ENCODE measurements around the gene COPS2. TPM values are rescaled to one million over a fixed set of nuclear protein-coding genes. Genes with fewer than 3 reads are reported as not detected.
A peak's percentile ranks its signal among the peaks of the same experiment; 100 is the strongest.

COPS2 gene
- total RNA-seq, 1 experiment from 2014 or later: 88.3 TPM

DNA sequence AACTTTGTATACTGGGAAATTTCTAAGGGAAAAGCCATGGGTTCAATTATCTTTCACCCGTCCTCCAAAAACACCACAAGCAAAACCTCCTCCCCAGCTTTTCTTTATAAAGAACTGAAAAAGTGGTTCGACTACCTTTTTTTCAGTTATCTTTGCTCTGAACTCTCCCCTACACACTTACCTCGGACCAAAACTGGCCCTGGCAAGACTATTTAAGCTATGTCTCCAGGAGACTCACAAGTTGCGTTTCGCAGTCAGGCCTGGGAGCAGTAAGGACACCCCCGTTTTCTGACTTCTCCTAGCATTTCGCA is 645 bp downstream of the COPS2 start:
- no peaks in the 10 kb centered on the region for H4K20me1 ChIP-seq (ENCODE audit: control insufficient read depth, insufficient read depth, insufficient read length)
- no peaks in the 10 kb centered on the region for H3K9me3 Mint-ChIP-seq
- peak overlapping the region; percentile 61 for H3K18ac ChIP-seq (ENCODE audit: insufficient read length, low read depth, low read length)
- H4K8ac ChIP-seq (replicated peaks; ENCODE audit: insufficient read length, low read depth, low read length): no peak overlapping the region
- peaks cover 0 to 3% (median 0%) of the 10 kb centered on the region in 3 experiments; a peak in 1 of 7 replicates for H3K36me3 Mint-ChIP-seq (ENCODE audit: insufficient read depth in 1 of 3, low read depth in 3 of 3)
- no CpG with 5 or more reads among the region's 7 CpGs for WGBS (ENCODE audit: extremely low coverage, insufficient read length, low lambda C conversion rate)
- no peak overlapping the region for H2AK5ac ChIP-seq (ENCODE audit: insufficient read length, low read length)
- H3K4me3 Mint-ChIP-seq: peak overlapping the region; percentile 99 to 100
- peak overlapping the region; percentile 49; the same call in 1 of the 2 replicates for H3K14ac ChIP-seq (ENCODE audit: insufficient read depth, low read length)
- no peak overlapping the region for H3K4ac ChIP-seq (ENCODE audit: low read depth, low read length)
- H3K79me1 ChIP-seq (ENCODE audit: insufficient read depth, low read depth, low read length, poor library complexity, severe bottlenecking): no peaks in the 10 kb centered on the region
- H2BK120ac ChIP-seq (ENCODE audit: low read depth, low read length, poor library complexity, severe bottlenecking): no peak overlapping the region
- H3K27ac ChIP-seq (ENCODE audit: insufficient read length, low read depth, low read length): no peak overlapping the region
- peaks cover 2% of the 10 kb centered on the region for H3K23me2 ChIP-seq (ENCODE audit: insufficient read length, low read depth, low read length, poor library complexity, severe bottlenecking)
- H4K5ac ChIP-seq (ENCODE audit: insufficient read length, low read depth, low read length): peak overlapping the region; percentile 0
- no peak for DNase-seq
- no peaks in the 10 kb centered on the region for H3K27me3 Mint-ChIP-seq (ENCODE audit: low read depth)
- H3K4me1 Mint-ChIP-seq: peaks cover 18 to 22% of the 10 kb centered on the region in 2 experiments
- TF ChIP-seq, protein P1, sequence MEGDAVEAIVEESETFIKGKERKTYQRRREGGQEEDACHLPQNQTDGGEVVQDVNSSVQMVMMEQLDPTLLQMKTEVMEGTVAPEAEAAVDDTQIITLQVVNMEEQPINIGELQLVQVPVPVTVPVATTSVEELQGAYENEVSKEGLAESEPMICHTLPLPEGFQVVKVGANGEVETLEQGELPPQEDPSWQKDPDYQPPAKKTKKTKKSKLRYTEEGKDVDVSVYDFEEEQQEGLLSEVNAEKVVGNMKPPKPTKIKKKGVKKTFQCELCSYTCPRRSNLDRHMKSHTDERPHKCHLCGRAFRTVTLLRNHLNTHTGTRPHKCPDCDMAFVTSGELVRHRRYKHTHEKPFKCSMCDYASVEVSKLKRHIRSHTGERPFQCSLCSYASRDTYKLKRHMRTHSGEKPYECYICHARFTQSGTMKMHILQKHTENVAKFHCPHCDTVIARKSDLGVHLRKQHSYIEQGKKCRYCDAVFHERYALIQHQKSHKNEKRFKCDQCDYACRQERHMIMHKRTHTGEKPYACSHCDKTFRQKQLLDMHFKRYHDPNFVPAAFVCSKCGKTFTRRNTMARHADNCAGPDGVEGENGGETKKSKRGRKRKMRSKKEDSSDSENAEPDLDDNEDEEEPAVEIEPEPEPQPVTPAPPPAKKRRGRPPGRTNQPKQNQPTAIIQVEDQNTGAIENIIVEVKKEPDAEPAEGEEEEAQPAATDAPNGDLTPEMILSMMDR (conservative IDR thresholded peaks at IDR 0.05): no peak
- H2BK12ac ChIP-seq (ENCODE audit: insufficient read length, low read depth, low read length): no peak overlapping the region
- no peak overlapping the region for H3T11ph ChIP-seq (ENCODE audit: low read length)
- H2BK20ac ChIP-seq (ENCODE audit: low read depth, low read length, poor library complexity, severe bottlenecking): no peak overlapping the region
- H3K56ac ChIP-seq (ENCODE audit: insufficient read length, low read depth, low read length): no peak overlapping the region
- no peak overlapping the region for H2AFZ ChIP-seq (ENCODE audit: low read length)
- no peaks in the 10 kb centered on the region for H3K4me1 ChIP-seq (ENCODE audit: insufficient read depth, low read length)
- H3K79me2 ChIP-seq (ENCODE audit: insufficient read depth, low read length): peaks cover 29% of the 10 kb centered on the region
- no peak overlapping the region for H4K91ac ChIP-seq (ENCODE audit: insufficient read length, low read depth, low read length)
- H3K4me2 ChIP-seq (ENCODE audit: insufficient read depth, insufficient read length, low read length): peak overlapping the region; percentile 85
- no peaks in the 10 kb centered on the region for H3K9me3 ChIP-seq (ENCODE audit: control insufficient read depth, low read depth, low read length)
- H3K23ac ChIP-seq (ENCODE audit: insufficient read length, low read depth, low read length): no peak overlapping the region
- no peak overlapping the region for H2BK5ac ChIP-seq (ENCODE audit: insufficient read length, low read length)
- H2BK15ac ChIP-seq (ENCODE audit: low read depth, low read length): no peak overlapping the region
- peak overlapping the region; percentile 66 for H3K9ac ChIP-seq (ENCODE audit: extremely low read depth, insufficient read length, low read length)
- H3K27me3 ChIP-seq (ENCODE audit: insufficient read depth, low read length): no peaks in the 10 kb centered on the region
- H3K27ac Mint-ChIP-seq: peak overlapping the region; percentile 88 to 100 (median 98); a peak in 6 of 7 replicates

Measured in H9 (cell line).